GM18951 (cell line): Measurements from ENCODE around the gene RAB11FIP4.
"Not testable (repeated sequence)": the region's sequence is repeated elsewhere in the genome, so short reads cannot be mapped to it uniquely, and the experiment has no call there.

Experiments used
- POLR2A ChIP-seq: IDR thresholded peaks from 4 replicates; pipeline ENCODE4 v1.6.1; 2011; ENCODE audit warnings: mild to moderate bottlenecking; ENCODE audit not compliant: insufficient read length, insufficient read depth; ENCODE audit errors: extremely low read depth
- in situ Hi-C: fragments of 300-500 bp; cut with MboI; formaldehyde crosslinking; loops from one replicate; pipeline ENCODE4 v1.12.0; 2022; ENCODE audit warnings: low sequenced_read_pairs, mixed read lengths, inconsistent platforms; ENCODE audit not compliant: unreplicated experiment

The RAB11FIP4 gene, protein sequence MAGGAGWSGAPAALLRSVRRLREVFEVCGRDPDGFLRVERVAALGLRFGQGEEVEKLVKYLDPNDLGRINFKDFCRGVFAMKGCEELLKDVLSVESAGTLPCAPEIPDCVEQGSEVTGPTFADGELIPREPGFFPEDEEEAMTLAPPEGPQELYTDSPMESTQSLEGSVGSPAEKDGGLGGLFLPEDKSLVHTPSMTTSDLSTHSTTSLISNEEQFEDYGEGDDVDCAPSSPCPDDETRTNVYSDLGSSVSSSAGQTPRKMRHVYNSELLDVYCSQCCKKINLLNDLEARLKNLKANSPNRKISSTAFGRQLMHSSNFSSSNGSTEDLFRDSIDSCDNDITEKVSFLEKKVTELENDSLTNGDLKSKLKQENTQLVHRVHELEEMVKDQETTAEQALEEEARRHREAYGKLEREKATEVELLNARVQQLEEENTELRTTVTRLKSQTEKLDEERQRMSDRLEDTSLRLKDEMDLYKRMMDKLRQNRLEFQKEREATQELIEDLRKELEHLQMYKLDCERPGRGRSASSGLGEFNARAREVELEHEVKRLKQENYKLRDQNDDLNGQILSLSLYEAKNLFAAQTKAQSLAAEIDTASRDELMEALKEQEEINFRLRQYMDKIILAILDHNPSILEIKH

GRCh38 chr17:31391496-31391949 is at the start of gene RAB11FIP4:
Gene RAB11FIP4 (plus strand): TSS chr17:31391675. CDS start chr17:31391853, 178 bp downstream.
- in situ Hi-C loops, result no loop called here
- TF ChIP-seq POLR2A, result no peak

DNA sequence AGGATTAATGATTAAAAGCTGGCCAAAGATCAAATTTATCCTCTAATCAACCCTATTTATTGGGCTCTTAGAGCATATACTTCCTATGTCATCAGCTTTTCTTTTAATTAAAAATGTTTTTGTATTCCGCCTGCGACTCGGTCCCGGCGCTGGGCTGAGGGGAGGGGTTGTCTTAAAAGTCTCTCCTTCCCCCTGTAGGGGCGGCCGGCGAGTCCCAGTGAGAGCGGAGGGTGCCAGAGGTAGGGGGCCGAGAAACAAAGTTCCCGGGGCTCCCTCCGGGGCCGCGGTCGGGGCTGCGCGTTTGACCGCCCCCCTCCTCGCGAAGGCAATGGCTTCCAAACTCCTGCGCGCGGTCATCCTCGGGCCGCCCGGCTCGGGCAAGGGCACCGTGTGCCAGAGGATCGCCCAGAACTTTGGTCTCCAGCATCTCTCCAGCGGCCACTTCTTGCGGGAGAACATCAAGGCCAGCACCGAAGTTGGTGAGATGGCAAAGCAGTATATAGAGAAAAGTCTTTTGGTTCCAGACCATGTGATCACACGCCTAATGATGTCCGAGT is 46.2 kb upstream of the RAB11FIP4 start:
- in situ Hi-C loops, result not testable (repeated sequence)

DNA sequence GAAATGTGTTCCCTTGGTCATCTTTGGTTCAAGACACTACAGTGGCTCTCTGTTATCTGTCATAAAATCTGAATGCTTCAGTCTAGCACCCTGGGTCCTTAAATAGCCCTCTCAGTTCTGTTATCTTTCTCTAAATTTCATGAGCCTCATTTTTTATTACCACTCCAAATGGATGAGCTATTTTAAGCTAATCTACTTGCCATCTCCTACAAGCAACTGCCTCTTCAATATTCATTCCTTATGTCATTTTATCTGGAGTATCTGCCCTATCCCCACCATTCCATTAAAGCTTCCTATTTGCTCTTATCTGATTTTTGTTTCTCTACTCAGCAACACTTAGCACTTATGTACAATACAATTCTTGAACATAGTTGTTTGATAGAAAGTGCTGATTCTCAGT is 42.0 kb upstream of the RAB11FIP4 start:
- in situ Hi-C loops, result no loop called here
- no peak for TF ChIP-seq POLR2A

- no peak for TF ChIP-seq POLR2A
- in situ Hi-C loops, result loop anchor here (25.0 kb wide), 1 partner anchor 344 kb away; no protein-coding TSS in a partner anchor
Observed at GRCh38 chr17:31355935-31356334, 35.5 kb upstream of the RAB11FIP4 start.

DNA sequence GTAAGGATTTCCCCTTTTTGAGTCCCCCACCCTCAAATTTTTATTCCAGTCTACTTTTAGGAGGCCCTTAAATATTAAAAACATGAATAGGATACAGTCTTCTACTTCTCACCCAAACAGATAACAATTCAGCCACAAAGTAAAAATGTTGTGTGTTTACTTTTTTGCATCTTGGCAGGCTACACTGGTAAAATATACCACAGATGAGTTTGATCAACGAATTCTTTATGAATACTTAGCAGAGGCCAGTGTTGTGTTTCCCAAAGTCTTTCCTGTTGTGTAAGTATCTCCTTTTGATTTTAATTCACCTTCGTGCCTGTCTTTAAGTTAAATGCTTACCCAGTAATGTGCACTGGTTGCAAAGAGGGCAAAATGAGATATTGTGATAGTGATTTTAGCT is 34.4 kb upstream of the RAB11FIP4 start:
- TF ChIP-seq POLR2A, result no peak
- in situ Hi-C loops, result loop anchor here (25.0 kb wide), 1 partner anchor 345 kb away; no protein-coding TSS in a partner anchor

- in situ Hi-C loops, result loop anchor here (25.0 kb wide), 1 partner anchor 346 kb away; no protein-coding TSS in a partner anchor
- TF ChIP-seq POLR2A, result no peak
Observed at GRCh38 chr17:31357839-31358394, 33.6 kb upstream of the RAB11FIP4 start.

DNA sequence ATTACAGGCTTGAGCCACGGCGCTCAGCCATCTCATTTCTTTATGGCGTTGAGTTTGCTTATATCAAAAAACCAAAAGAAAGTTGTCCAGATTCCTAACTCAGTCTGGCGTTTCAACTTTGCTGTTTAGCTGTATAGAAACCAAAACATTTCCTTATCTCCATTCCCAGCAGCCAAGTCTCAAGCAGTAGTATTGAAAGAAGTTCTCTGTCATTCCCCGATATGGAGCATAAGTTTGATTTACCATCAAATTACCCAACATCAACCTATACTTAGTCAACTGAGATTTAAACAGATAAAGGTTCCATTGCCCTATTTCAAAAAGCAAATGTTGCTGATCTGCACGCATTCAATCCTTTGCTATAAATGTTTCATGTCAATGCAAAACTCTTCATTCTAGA is 27.5 kb upstream of the RAB11FIP4 start:
- no peak for TF ChIP-seq POLR2A
- in situ Hi-C loops, result loop anchor here (25.0 kb wide), 1 partner anchor 352 kb away; no protein-coding TSS in a partner anchor

DNA sequence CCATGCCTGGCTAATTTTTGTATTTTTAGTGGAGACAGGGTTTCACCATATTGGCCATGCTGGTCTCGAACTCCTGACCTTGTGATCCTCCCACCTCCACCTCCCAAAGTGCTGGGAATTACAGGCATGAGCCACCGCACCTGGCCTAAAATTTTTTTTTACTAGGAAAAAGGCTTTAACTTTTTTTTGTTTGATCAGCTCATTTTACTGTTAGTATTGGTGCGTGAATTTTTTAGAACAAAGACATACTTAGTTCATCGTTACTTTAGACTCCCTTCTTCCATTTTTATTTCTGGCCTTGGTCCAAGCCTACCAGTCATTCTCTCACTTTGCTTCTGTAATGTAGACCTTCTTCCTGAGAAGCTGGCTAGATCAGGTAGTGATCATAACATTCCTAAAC is 25.4 kb upstream of the RAB11FIP4 start:
- TF ChIP-seq POLR2A, result no peak
- in situ Hi-C loops, result loop anchor here (25.0 kb wide), 1 partner anchor 354 kb away; no protein-coding TSS in a partner anchor

GRCh38 chr17:31369266-31369665 is 22.2 kb upstream of the RAB11FIP4 start:
- in situ Hi-C loops, result loop anchor here (25.0 kb wide), 1 partner anchor 357 kb away; no protein-coding TSS in a partner anchor

DNA sequence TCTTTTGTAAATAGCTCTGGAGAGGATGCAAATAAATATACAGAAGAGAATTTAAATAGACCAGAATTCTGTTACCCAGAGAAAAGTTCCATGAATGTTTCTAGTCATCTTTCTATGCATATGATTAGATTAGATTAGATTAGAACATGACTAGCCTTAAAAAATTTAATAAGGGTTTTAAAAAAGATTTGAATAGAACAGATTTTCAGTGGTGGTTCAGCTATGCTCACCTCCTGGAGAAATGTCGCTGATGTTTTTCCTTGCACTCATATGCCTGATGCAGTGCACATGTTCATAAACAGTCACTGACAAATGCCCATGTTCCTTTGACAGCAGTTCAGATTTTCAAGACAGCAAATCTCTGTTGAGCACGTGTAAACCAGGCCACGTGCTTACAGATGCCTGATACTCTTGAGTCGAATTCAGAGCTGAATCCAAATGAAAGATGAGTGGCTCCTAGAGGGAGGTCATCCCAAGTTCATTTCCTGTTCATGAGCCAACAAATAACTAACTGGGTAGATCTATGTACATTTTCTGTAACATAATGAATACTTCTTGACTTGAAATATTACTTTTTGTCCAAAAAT is 19.9 kb upstream of the RAB11FIP4 start:
- in situ Hi-C loops, result loop anchor here (25.0 kb wide), 1 partner anchor 359 kb away; no protein-coding TSS in a partner anchor
- no peak for TF ChIP-seq POLR2A

More at GRCh38 chr17:31369266-31369665, 22.2 kb upstream of the RAB11FIP4 start:
- TF ChIP-seq POLR2A, result no peak

- in situ Hi-C loops, result loop anchor here (25.0 kb wide), 1 partner anchor 361 kb away; no protein-coding TSS in a partner anchor
- no peak for TF ChIP-seq POLR2A
Observed at GRCh38 chr17:31373150-31374093, 18.1 kb upstream of the RAB11FIP4 start.

DNA sequence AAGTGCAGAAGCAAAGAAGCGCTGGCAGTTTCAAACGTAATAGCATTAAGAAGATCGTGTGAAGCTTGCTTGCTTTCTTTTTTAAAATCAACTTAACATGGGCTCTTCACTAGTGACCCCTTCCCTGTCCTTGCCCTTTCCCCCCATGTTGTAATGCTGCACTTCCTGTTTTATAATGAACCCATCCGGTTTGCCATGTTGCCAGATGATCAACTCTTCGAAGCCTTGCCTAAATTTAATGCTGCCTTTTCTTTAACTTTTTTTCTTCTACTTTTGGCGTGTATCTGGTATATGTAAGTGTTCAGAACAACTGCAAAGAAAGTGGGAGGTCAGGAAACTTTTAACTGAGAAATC is 17.4 kb upstream of the RAB11FIP4 start:
- no peak for TF ChIP-seq POLR2A
- in situ Hi-C loops, result loop anchor here (25.0 kb wide), 1 partner anchor 362 kb away; no protein-coding TSS in a partner anchor
